ENCODE results near the gene FNDC3A.
"Not testable (repeated sequence)": the region's sequence is repeated elsewhere in the genome, so short reads cannot be mapped to it uniquely, and the experiment has no call there.

Gene FNDC3A

GRCh38 chr13:49134305-49134704 lies 158.6 kb downstream of the FNDC3A start:
- no peak for DNase-seq (ENCODE audit: low read depth)
- H3K4me3 ChIP-seq (ENCODE audit: low read depth, low read length) = no peak overlapping the region
- TF ChIP-seq CTCF (IDR thresholded peaks at IDR 0.05; ENCODE audit: insufficient read depth, low read depth, low read length, missing control alignments) = no peak

- DNase-seq (ENCODE audit: low read depth); H3K4me3 ChIP-seq (ENCODE audit: low read depth, low read length): not testable (repeated sequence)
Measured at GRCh38 chr13:49137138-49137643, 161.5 kb downstream of the FNDC3A start.

- no peak overlapping the region for H3K4me3 ChIP-seq (ENCODE audit: low read depth, low read length)
- DNase-seq (ENCODE audit: low read depth) = no peak
- no peak for TF ChIP-seq CTCF (IDR thresholded peaks at IDR 0.05; ENCODE audit: insufficient read depth, low read depth, low read length, missing control alignments)
Measured at GRCh38 chr13:49140910-49141611, 165.3 kb downstream of the FNDC3A start.

- H3K4me3 ChIP-seq (ENCODE audit: low read depth, low read length) = no peak overlapping the region
- no peak for DNase-seq (ENCODE audit: low read depth)
Measured at GRCh38 chr13:49146950-49147355, 171.2 kb downstream of the FNDC3A start.

DNA sequence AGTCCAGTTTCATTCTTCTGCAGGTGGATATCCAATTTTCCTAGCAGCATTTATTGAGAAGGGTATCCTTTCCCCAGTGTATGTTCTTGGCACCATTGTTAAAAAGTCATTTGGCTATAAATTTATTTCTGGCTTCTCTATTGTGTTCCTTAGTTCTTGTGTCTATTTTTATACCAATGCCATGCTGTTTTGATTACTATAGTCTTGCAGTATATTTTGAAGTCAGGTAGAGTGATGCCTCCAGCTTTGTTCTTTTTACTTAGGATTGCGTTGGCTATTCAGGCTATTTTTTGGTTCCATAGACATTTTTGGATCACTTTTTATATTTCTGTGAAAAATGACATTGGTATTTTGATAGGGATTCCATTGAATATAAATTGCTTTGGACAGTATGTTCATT lies 172.7 kb downstream of the FNDC3A start:
- DNase-seq (ENCODE audit: low read depth) = no peak
- no peak overlapping the region for H3K4me3 ChIP-seq (ENCODE audit: low read depth, low read length)
- TF ChIP-seq CTCF (IDR thresholded peaks at IDR 0.05; ENCODE audit: insufficient read depth, low read depth, low read length, missing control alignments) = no peak

More at GRCh38 chr13:49146950-49147355, 171.2 kb downstream of the FNDC3A start:
- TF ChIP-seq CTCF (IDR thresholded peaks at IDR 0.05; ENCODE audit: insufficient read depth, low read depth, low read length, missing control alignments) = no peak

GRCh38 chr13:49157955-49158584 lies 182.4 kb downstream of the FNDC3A start:
- not testable (repeated sequence) for DNase-seq (ENCODE audit: low read depth)

DNA sequence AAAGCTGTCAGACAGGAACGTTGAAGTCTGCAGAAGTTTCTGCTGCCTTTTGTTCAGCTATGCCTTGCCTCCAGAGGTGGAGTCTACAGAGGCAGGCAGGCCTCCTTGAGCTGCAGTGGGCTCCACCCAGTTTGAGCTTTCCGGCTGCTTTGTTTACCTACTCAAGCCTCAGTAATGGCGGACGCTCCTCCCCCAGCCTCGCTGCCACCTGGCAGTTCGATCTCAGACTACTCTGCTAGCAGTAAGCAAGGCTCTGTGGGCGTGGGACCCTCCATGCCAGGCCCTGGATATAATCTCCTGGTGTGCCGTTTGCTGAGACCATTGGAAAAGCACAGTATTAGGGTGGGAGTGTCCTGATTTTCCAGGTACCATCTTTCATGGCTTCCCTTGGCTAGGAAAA lies 187.4 kb downstream of the FNDC3A start:
- not testable (repeated sequence) for H3K4me3 ChIP-seq (ENCODE audit: low read depth, low read length); DNase-seq (ENCODE audit: low read depth)

More at GRCh38 chr13:49157955-49158584, 182.4 kb downstream of the FNDC3A start:
- H3K4me3 ChIP-seq (ENCODE audit: low read depth, low read length) = not testable (repeated sequence)

DNA sequence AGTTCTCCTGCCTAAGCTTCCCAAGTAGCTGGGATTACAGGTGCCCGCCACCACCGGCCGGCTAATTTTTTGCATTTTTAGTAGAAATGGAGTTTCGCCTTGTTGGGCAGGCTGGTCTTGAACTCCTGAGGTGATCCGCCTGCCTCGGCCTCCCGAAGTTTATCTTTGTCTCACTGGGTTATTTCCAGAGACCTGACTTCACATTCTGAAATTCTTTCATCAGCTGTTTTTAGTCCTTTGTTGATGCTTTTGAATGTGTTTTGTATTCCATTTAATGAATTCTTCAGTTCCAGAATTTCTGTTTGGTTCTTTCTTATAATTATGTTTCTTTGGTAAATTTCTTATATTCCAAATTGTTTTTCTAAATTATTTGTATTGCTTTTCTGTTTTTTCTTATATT lies 189.0 kb downstream of the FNDC3A start:
- TF ChIP-seq CTCF (IDR thresholded peaks at IDR 0.05; ENCODE audit: insufficient read depth, low read depth, low read length, missing control alignments) = no peak
- DNase-seq (ENCODE audit: low read depth) = no peak
- H3K4me3 ChIP-seq (ENCODE audit: low read depth, low read length) = no peak overlapping the region
